GM13977 (cell line): Measurements from ENCODE around the gene ZNF423.

Experiments used
- DNase-seq: peaks from one replicate; pipeline ENCODE4 v3.0.0; 2012; ENCODE audit warnings: low spot score
- CTCF ChIP-seq: IDR thresholded peaks from 2 replicates; pipeline ENCODE4 v1.5.1; 2012; ENCODE audit warnings: mild to moderate bottlenecking, control low read depth; ENCODE audit not compliant: insufficient read depth; ENCODE audit errors: extremely low read depth, missing control alignments
- in situ Hi-C: fragments of 300-500 bp; cut with MboI; formaldehyde crosslinking; loops from one replicate; pipeline ENCODE4 v1.12.0; 2022; ENCODE audit warnings: low sequenced_read_pairs, low pct_unique_long_range_greater_than_20kb, mixed read lengths, inconsistent platforms; ENCODE audit not compliant: unreplicated experiment

ZNF423 gene

GRCh38 chr16:49484936-49485335 is 371.0 kb downstream of the ZNF423 start:
- DNase-seq = no peak
- in situ Hi-C loops = no loop called here
- TF ChIP-seq CTCF = no peak

- no peak for TF ChIP-seq CTCF
- in situ Hi-C loops = no loop called here
- DNase-seq = peak; percentile 53
Observed at GRCh38 chr16:49484451-49484849, 371.5 kb downstream of the ZNF423 start.

- in situ Hi-C loops = no loop called here
- DNase-seq = no peak
- TF ChIP-seq CTCF = no peak
Observed at GRCh38 chr16:49483651-49484450, 372.1 kb downstream of the ZNF423 start.

- in situ Hi-C loops = no loop called here
- no peak for TF ChIP-seq CTCF
- DNase-seq = no peak
Observed at GRCh38 chr16:49483251-49483650, 372.7 kb downstream of the ZNF423 start.

- TF ChIP-seq CTCF = no peak
- in situ Hi-C loops = no loop called here
- no peak for DNase-seq
Observed at GRCh38 chr16:49482690-49483089, 373.2 kb downstream of the ZNF423 start.

- DNase-seq = no peak
- no peak for TF ChIP-seq CTCF
- in situ Hi-C loops = no loop called here
Observed at GRCh38 chr16:49478616-49479015, 377.3 kb downstream of the ZNF423 start.
